Activated CD4-positive, alpha-beta T cell treated with anti-CD3 and anti-CD28 coated beads, Interleukin-2, amount 50 U/mL, for 4 hours (primary cell): ENCODE data around the gene ELAPOR1.
A peak's percentile ranks its signal among the peaks of the same experiment; 100 is the strongest.

ENCODE experiments used
- DNase-seq, 2 experiments: peaks; one replicate each; pipeline ENCODE4 v3.0.0-alpha.2; 2020

ELAPOR1 gene

DNA sequence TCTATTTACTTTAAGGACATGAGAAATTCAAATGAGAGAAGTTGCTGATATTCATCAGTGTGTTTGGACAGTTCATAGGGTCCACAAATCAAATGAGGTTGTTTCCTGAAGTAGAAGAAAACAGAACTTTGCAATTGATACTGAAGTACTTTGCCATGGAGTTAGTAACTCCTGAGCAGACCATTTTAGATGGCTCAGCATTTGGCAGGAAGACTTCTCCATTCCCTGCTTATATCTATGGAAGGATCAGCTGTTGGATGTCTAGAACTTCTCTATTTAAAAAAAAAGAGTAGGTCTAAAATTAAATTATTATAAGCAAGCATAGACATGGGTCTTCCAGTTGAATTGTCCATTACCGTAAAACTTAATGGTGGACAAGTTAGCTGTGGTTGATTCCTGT lies 18.3 kb upstream of the ELAPOR1 start:
- no peak for DNase-seq

DNA sequence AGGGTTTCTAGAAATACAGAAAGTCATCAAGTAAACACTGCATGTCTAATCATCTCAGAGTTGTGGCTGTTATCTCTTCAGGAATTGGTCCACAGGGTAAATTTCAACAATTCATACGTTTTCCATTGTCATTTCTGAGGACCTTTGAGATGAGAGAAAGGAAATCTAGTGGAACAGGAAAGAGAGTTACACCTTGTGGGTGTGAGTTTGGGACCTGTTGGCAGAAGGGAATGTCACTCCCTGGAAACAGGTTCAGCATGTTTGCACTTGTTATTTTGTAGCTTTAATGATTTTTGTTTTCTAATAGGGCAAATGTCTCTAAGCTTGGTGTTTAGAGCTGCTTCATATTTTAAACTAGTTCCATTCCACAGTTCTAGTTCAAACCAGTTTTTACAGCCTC lies 17.8 kb upstream of the ELAPOR1 start:
- DNase-seq: no peak

DNA sequence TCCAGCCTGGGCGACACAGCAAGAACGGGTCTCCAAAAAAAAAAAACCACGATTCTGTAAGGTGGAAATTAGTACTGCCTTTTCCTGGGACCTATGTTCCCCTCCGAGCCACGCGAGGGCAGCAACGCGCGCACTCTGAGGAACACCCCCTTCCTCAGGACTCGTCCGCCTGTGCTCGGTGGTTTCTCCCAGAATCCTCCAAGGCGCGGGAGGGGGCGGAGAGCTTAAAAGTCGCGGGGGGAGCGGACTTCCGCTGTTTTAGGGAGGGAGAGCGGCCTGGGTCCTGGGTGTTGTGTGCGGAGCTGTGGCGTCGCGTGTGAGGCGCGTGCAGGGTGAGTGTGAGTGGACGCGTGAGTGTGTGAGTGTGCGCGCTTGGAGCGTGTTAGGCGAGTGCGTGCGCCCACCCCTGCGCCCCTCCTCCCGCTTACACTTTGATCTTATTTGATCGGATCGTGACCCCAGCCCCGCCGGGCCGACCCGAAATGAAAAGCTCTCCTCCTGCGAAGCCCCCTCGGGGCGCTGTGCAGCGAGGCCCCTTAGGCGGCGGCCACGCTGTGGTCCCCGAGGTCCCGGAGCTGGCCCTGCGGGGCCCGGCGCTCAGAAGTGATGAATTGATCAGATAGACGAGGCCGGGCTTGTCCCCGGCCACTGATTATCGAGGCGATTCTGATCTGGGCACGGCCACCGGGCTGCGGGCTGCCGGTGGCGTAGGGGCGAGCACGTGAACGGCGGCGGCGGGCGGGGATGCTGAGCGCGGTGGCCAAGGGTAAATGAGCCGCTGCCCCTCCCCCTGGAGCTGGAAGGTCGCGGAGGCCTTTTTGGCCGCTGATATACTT lies 13.8 kb upstream of the ELAPOR1 start:
- DNase-seq: peak; percentile 97 to 98

DNA sequence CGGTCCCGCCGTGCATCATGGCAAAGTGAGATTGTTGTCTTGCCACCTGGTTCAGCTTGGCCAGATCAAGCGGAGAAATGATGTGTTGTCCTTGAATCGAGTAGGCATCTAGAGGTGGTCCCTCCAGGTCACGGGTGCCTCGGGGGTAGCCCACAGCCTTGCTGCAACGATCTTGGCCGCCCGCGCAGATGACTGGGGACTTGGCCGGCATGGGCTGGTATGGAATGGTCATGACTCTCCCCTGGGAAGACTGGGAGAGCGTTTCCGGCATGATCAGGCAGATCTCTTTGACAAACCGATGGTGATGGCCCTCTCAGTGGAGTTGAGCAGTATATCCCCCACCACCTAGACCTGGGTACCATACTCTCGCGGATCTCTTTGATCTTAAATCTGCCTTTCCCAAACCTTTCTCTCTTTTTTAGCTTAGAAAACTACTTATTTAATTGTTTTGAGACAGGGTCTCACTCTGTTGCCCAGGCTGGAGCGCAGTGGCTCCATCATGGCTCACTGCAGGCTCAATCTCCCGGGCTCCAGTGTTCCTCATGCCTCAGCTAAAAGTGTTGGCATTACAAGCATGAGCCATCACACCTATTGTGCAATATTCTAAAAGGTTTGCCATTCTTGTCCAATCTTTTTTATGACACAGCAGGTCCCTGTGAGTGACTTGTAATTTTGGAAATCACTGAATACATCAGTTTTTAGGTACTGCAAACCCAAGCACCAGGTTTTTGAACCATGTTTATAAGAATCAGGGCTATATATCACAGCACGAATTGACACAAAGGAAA lies 9.4 kb upstream of the ELAPOR1 start:
- DNase-seq: no peak

DNA sequence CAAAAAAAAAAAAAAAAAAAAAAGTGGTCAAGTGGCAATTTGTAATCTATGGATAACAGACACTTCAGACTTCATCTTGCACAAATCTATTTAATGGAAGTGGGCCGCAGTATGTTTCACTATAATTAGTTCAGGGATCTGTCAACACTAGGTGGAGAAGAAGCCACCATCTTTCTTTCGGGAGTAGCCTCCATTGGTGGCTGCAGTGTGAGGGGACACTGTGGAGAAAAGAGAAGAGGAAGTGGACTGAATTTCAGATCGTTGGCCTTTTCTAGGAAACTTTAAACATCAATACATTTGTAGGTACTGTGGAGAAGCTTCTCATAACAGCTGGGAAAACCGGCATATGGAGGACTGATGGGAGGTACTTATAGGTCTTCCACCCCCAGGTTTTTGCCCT lies 8.0 kb upstream of the ELAPOR1 start:
- DNase-seq: no peak

DNA sequence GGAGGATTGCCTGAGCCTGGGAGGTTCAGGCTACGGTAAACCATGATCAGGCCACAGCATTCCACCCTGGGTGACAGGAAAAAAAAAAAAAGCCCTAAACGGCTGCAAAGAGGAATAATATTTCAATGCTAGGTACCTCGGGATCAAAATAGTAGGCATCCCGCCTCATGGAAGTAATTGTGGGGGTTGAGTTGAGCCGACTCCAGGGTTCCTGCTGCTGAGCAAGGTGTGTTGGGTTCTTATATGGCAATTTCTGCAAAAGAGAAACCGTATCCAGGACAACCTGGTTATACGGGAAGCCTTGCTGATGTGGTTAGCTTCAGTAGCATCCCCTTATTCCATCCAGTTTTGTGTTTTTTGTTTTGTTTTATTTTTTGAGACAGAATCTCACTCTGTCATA lies 6.1 kb upstream of the ELAPOR1 start:
- no peak for DNase-seq

DNA sequence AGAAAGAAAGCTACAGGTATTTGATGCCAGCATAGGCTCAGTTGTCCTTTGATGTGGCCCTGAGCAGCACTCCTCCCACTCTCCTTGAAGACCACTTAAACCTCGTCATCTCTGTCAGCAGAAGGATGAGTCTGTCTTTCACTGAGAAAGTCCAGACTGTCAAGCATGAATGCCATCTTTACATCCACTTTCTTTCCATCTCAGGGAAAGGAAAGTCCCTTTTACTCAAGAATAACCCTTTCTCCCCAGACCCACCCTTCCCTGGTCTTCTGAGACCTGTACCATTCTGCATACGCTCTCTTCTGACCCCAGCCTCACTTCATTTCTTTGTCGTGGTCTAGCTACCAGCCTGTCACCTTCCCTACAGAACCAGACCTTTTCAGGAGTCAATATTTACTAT lies 4.0 kb upstream of the ELAPOR1 start:
- no peak for DNase-seq

DNA sequence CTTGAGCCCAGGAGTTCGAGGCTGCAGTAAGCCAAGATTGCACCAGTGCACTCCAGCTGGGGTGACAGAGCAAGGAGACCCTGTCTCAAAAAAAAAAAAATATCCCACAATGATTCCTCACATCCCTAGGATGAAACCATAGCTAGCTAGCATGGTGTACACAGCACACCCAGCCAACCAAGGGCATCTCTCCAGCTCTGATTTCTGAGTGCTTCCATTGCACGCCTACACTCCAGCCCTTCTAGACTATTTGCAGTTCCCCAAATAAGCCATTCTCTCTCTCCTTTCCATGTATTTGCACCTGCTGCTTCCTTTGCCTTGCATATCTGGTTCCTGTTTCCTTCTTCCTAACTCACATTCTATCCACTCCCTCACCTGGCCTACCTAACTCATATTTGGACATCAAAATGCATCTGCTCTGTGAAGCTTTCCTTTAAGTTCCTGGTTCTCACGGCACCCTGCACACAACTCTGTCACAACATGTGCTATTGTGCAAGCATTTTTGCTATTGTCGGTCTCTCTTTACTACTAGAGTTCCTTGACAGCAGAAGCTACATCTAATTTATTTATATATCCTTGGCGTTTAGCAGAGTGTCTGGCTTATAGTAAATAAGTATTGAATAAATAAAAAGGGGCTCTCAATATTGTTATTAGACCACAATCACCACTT lies 2.4 kb upstream of the ELAPOR1 start:
- no peak for DNase-seq

DNA sequence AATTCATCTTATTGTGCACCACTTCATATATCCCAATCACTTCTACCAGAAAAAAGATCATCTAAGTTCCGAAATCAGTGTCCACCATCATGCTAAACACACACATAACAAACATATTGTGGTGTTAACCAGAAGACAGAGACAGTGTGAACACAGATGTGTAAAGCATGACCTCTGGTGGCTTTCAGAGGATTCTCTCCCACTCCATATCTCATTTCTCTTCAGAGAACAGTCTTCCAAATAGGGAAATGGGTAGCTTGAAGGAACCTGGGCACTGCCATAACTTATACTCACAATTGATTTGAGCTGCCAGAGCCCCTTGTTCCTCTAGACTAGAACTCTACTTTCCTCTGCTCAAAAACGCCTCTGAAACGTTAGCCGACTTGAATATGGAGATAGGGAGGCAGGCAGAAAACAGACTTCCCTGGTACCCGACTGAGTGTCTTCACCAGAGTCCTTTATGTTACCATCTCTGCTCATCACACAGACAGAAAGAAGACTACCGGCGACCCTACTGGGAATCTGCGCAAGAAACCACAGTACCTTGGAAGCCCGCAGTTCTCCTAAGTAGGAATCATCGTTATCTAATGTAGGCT lies 1.8 kb upstream of the ELAPOR1 start:
- DNase-seq: no peak

DNA sequence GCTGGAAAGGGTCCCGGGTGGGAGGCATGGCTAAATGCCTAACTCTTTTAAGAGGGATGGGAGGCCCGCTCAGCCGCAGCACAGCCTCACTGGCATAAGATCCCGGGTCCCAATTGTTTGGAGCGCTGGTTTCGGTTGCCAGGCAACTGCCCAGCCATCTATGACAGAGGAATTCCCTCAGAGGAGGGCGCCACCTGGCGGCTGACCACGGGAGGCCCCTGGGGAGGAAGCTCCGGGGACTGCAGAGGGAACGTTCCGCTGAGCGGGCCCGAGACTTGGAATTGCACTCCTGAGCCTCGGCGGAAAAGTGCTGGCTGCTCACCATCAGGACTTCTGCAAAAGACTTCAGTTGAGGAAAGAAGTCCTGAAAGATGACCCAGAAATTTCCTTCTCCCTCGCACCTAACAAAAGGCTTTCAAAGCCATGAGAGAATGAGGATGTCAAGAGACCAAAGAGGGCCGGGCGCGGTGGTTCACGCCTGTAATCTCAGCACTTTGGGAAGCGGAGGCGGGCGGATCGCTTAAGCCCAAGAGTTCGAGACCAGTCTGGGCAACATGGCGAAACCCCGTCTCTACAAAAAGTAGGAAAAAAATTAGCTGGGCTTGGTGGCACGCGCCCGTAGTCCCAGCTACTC lies 1.1 kb upstream of the ELAPOR1 start:
- DNase-seq: peak; percentile 86 to 88

DNA sequence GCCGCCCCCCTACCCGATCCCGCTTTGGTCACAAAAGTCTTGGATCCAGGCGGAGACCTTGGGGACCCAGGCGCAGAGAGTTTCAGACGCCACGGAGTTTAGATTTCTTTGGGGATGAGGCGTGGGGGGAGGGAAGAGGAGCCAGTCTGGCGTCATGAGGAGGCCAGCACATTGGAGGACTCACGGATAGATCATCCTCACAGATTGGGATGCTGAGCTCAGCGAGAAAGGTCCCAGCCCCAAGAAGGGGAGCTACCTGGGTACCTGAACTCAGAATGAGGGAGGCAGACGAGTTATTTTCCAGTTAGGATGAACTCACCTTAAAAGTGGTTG lies 393 bp downstream of the ELAPOR1 start:
- DNase-seq: no peak

DNA sequence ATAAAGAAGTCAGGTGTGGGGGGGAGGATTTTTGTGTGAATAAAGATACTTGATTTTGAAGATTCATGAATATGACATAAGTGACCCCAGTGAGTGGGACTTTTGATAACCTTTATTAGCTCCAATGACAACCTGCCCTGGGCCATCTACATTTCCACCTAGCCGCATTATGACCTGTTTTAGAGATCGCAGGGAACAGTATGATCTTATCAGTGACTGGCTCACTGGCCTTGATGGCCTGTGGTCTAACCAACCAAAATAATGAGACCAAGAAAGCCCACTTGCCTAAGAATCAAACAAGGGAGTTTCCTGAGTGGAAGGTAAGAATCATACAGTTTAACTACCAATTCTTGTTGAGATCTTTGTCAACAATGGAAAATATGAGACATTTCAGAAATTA lies 1.8 kb downstream of the ELAPOR1 start:
- DNase-seq: no peak

DNA sequence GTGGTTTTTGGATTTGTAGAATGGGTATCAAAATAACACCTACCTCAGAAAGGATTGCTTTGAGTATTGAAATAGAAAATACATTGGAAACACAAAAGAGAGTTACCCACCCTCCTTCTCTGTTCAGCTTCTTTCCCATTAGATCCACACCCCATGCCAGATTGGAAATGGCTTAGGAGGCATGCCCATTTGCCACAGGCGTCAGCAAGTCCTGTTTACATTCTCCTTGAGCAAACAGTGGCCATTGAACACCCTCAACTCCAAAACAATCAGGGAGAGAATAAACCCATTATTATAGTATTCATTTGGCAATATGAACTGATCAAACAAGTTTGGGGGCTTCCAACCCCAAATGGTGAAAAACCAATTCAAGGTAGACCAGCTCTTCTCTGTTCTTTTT lies 2.4 kb downstream of the ELAPOR1 start:
- DNase-seq: no peak

DNA sequence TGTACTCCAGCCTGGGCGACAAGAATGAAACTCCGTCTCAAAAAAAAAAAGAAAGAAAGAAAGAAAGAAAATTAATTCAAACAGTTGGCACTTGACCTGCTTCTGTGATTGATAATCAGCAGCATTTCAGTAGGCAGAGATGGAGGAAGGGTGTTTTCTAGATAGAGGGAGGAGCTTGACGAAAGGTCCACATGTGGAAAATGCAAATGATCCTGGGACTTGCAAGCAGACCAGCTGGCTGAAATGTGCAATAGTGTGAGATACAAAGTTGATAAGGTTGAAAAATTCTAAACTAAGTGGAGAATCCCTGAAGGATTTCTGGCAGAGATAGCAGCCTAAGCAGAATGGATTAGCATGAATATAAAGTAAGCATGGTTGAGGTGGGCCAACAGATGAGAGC lies 4.2 kb downstream of the ELAPOR1 start:
- DNase-seq: no peak

DNA sequence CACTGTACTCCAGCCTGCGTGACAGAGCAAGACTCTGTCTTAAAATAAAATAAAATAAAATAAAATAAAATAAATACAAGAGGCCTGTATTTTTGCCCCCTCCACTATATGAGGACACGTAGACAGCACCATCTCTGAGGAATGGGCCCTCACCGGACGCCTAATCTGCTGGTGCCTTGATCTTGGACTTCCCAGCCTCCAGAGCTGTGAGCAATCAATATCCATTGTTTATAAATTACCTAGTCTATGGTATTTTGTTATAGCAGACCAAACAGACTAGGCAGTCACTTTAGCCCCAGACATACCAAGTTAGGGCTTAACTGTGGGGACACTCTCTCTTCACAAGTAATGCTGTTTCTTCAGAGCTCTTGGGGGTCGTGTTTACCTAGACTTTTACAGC lies 6.4 kb downstream of the ELAPOR1 start:
- DNase-seq: no peak

DNA sequence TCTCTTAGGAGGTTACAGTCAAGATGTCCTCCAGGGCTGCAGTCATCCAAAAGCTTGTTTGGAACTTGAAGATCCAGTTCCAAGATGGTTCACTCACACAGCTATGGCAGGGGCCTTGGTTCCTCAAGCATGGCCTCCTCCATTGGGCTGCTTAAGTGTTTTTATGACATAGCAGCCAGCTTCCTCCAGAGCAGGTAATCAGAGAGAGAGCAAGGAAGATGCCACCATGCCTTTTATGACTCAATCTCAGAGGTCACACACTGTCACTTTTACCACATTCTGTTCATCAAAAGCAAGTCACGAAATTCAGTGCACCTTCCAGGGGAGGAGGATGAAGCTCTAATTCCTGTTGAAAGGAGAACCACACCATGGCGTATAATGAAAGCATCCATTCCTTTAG lies 17.1 kb downstream of the ELAPOR1 start:
- no peak for DNase-seq

DNA sequence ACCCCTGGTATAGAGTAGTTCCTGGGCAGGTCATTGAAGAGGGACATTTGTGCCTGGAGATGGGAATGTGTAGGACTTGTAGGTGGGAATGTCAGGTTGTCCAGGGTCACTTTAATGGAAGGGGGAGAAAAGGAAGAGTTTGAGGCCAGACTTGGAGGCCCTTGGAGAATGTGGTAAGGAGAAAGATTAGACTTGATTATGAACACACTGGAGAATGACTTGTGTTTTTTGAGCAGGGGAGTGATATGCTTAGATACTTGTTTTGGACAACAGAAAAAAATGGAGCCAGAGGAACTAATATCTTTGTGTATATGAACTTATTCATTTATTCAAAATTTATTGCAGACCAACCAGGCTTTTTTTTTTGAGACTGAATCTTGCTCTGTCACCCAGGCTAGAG lies 17.9 kb downstream of the ELAPOR1 start:
- DNase-seq: no peak

DNA sequence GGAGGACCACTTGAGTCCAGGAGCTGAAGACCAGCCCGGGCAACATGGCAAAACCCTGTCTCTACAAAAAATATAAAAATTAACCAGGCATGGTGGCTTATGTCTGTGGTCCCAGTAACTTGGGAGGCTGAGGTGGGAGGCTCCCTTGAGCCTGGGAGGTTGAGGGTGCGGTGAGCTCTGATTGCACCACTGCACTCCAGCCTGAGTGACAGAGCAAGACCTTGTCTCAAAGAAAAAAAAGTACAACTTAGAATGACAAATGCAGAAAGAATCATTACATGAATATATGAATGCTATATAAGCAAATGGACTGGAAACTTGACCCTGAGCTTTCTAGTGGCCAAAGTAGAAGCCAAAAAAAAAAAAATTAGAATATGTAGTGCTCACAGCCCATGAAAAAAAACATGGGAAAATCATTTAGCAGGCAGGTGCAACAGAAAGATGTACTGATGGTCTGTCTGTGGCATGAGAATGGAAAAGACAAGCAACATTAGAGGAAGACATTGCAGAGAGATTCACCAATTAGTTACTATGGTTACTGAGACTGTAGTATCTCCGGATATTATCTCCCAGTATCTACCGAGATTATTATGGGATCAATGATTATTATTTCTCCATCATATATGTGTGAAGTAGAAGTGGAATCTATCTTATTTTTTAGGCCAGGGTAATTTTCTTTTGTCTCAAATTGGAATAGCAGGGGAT lies 19.2 kb downstream of the ELAPOR1 start:
- no peak for DNase-seq

DNA sequence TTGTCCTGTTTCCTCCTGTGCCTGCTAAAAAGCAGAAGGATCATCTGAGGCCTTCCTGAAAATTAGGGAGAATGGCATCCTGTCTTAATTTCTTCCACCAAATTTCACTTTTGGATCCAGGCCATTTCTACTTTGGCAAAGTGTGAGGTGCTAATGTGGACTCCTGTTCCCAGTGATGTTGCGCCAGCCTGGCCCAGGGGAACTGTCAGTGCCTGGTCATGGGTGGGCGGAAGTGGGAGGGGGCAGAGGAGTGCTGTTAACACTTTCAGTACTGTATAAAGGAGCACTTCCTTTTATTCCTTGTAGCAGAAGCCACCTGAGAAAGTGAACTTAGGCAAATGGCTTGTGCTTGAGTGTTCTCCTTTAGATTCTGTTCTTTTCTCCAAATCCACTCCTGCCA lies 19.9 kb downstream of the ELAPOR1 start:
- no peak for DNase-seq

DNA sequence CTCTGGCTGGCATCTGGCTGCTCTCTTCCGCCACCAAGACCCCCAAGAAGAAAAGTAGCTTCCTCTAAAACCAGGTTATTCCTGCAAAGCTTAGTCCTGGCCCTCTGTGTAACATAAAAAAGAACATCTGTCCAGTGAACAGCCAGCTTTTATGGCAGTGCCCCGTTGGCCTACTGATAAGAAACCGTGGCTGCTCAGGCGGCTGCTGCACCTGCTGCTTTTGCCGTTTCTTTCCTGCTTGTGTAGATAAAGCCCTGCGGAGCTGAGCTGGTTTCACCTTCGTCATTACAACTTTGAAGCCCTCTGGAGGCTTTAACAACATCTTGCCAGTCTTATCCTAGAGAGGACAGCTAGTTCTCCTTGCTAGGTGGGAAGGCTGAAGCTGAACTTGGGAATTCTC lies 20.5 kb downstream of the ELAPOR1 start:
- no peak for DNase-seq

DNA sequence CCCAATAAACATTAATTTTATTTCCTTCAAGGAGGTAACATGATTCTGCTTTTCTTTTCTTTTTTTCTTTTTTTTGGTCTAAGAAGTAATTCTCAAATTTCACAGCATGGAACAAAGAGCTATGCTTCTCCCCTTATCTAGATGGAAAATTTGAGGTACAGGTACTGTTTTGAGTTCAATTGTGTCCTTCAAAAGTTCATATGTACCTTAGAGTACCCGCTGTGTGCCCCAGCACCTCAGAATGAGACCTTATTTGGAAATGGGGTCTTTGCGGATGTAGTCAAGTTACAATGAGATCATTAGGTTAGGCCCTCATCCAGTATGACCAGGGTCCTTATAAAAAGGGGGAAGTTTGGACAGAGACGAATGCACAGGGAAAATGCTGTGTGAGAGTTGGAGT lies 22.0 kb downstream of the ELAPOR1 start:
- no peak for DNase-seq

DNA sequence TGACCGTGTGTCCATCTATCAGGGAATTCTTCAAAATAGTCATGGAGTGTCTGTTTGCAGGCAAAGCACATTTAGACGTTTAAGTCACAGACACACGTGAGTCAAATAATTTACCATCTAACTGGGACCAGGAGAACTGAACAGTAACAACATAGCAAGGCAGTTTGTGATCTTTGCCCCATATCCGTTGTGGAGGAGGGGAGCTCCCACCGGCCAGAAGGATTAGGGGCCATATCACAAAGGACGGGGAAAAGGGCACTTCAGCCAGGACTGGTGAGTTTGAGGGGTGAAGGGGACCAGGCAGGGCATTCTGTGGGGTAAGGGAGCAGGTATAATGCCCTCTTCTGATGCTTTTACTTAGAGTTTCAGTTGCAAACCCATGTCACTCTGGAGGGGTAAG lies 22.9 kb downstream of the ELAPOR1 start:
- no peak for DNase-seq

DNA sequence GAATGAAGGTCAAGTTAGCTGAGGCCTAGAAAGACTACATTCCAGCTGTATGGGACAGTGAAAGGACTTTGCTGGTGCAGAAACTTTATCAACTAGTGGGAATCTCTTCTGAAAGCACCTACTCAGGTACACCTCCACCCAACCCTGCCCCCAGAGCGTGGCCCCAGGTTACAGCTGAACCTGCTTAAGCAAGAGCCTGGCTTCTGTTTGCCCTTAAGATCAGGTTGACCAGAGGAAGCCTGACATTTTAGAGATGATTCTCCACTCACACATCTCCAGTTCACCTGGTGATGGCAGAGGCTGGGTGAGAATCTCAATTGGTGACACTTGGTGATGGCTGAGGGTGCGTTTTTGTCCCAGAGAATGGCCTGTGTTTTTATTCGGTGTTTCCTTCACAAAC lies 24.0 kb downstream of the ELAPOR1 start:
- DNase-seq: no peak
